Astrocyte of the hippocampus (primary cell): ENCODE data around the gene KIF19.

Experiments
- DNase-seq: peaks from one replicate; pipeline ENCODE4 v3.0.0; 2011; ENCODE audit warnings: low read depth, low spot score

Gene KIF19

DNA sequence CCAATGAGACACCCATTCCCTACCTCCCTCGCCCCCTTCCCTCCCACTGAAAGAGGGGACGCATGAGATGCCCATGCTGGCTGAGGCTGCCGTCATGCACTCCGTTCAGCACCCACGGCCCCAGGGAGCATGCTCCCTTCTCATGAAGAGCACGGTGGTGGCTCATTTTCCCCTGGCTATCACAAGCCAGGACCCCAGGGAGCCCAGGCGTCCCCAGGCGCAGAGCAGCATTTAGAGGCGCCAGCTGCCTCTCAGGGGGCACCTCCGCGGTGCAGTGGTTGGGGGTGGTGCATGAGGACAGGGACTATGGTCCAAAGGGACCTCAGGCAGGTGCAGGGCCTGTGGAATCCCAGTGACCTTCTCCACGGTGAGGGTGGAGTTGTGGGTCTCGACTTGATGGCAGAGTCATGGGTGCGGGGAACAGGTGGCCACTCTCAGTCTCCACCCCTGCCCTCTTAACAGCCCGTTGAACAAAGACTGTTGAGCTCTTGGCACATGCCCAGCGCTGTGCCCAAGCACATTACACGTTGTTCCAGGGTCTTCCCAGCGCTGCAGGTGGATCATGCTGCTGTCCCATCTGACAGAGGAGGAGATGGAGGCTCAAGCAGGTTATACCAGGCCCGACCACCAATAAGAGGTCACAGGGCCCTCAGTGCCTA is 13.6 kb downstream of the KIF19 start:
- no peak for DNase-seq

DNA sequence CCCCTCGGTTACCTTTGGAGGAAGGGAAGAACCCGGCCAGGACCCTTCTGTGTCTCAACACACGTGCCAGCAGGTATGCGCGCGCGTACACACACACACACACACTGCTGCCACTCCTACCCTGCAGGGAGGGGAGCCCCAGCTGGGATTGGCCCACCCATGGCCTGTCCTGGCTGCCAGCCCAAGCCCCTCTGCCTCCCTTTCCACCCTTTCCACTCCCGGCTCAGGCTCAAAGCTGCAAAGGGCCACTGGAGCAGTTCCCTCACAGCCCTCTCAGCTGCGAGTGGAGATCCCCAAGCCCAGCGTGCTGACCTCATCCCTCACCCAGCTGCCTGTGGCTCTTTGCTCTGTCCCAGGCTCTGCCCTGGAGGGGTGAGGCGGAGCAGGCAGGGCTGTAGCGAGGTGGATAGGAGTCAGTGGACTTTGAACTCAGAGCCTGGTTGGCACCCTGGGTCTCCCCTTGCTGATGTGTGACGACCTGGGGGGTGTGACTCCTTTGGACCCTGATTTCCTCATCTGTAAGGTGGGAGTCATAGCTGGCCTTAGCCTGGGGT is 14.5 kb downstream of the KIF19 start:
- DNase-seq: no peak

DNA sequence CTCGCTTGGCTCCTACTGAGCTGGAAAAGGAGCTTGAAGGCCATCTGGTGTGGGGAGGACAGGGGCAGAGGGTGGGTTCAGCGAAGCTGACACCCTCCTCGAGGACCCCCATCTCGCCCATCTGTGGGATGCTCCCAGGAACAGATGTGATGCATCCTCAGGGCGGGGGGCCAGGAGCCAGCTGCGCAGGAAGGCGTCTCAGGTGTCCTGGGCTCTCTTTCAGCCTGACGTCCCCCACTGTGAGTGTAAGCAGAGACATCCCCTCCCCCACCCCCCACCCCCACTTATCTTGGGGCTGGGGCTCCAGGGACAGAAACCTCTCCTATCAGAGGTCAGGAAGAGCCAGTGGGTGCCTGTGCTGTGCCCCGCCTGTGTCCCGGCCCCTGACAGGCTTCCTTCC is 16.2 kb downstream of the KIF19 start:
- no peak for DNase-seq

DNA sequence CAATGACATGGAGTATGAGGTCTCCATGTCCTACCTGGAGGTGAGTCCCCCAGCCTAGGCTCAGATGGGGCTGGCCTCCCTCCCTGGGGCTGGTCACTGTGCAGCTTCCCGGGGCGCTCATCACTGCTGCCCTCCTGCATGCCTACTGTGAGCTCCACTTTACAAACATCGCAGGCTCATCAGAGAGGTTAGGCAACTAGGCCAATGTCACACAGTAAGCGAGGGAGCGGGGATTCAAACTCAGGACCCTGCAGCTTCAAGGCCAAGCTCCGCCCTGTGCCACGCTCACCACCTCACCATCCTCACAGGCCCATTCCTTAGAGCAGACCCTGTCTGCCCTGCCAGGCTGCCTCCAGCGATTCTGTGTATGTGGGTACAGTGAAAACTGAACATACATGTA is 17.1 kb downstream of the KIF19 start:
- no peak for DNase-seq

DNA sequence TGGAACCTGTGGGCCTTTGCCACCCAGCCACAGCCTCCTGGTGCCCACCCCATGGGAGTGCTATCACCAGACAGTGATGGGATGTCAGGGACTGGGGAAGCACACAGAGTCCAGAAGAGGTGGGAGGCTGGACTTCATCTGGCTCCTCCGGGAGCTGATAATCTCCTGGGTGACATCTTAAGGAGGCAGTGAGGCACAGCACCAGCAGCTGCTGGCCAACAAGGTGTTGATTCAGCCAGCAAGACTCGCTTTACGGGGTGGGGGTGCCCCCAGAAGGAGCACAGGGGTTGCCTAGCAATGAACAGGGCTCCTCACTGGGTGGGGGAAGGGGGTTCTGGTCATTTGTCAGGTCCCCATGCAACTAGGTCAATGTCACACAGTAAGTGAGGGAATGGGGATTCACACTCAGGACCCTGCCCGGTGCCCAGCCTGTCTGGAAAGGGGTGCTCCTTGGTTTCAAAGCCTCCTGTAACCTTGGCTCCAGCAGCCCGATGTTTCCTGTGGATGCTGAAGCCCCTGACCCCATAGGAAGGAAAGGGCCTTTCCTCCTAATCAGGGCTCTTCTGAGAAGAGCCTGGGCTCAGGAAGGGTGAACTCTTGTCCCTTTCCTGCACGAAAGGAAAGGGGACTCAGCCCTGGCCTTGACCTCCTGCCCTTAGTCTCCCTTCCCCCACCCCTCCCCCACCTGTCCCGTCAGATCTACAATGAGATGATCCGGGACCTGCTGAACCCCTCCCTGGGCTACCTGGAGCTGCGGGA is 17.7 kb downstream of the KIF19 start:
- DNase-seq: no peak

DNA sequence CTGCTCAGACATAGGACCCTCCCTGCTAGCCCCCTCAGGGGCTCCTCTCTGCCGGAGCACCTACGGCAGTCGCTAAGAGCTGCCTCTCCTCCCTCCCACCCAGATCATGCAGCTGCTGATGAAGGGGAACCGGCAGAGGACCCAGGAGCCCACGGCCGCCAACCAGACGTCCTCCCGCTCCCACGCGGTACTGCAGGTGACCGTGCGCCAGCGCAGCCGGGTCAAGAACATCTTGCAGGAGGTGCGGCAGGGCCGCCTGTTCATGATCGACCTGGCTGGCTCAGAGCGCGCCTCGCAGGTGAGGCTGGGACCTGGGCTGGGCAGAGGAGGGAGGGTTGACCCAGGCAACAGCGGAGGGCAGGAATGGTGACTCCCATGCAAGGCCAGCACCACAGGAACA is 18.6 kb downstream of the KIF19 start:
- no peak for DNase-seq

DNA sequence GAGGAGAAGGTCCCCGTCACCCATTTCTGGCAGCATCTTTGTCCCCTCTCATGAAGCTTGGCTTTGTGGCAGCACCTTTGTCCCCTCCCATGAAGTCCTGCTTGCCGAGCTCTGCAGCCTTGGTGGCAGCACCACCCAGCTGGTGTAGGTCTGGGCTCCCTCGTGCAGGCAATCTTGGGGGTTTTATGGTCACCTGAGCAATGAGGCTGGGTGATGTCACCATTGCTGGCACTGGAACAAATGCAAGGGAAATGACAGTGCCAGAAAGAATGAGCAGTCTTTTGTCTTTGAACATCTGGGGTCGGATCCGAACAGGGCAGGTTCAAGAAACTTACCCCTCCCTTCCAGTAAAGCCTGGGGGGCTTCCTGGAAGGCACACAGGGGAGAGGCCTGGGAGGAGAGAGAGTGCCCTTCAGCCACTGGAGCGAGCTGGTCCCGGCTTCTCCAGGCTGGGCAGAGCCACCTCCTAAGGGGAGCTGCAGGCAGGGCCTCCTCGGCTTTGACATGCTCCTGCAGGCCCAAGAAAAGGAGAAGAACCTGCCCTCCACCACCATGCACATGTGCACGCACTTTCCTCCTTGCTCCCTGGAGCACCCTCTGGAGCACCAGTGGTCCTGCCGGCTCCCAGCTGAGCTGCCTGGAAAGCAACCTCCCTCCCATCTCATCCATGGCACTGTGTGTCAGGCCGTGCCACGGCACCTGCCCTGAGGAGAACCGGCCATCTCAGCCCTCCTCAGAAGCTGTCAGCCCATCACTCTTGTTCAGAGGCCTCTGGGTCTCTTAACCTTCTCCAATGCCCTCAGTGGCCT is 19.6 kb downstream of the KIF19 start:
- peak; percentile 22 for DNase-seq

DNA sequence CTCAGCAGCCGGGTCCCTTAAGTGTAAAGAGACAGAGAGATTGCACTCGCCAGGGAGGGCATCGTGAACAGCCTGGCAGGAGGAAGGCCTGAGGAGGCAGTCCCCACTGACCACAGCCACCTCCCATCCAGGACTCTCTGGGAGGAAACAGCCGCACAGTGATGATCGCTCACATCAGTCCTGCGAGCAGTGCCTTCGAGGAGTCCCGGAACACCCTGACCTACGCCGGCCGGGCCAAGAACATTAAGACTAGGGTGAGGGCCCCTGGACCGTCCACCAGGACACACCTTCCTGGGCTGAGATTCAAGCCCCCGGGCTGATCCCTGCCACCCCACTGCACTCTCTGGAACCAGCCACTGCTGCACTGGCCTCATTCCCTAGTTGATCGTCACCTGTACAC is 21.6 kb downstream of the KIF19 start:
- no peak for DNase-seq

DNA sequence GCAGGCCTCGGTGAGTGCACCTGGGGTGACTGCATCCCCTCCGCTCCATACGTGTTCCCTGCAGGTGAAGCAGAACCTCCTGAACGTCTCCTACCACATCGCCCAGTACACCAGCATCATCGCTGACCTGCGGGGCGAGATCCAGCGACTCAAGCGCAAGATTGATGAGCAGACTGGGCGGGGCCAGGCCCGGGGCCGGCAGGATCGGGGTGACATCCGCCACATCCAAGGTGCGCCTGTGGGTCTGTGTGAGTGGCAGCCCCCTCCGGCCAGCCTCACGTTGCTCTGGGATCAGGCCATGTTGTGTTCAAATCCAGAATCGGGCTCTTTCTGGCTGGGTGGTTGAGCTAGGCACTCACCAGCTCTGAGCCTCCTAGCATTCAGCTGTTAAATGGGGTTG is 23.1 kb downstream of the KIF19 start:
- DNase-seq: no peak

DNA sequence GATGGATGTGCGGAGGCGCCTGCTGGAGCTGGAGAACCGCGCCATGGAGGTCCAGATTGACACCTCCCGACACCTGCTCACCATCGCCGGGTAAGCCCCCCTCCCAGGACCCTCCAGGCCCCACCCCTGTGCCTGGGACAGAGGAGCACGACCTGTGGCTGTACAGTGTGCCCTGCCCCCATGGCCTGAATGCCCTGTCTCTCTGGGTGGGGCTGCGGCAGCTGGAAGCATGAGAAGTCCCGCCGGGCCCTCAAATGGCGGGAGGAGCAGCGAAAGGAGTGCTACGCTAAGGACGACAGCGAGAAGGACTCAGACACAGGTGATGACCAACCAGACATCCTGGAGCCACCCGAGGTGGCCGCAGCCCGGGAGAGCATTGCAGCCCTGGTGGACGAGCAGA is 24.5 kb downstream of the KIF19 start:
- DNase-seq: no peak

DNA sequence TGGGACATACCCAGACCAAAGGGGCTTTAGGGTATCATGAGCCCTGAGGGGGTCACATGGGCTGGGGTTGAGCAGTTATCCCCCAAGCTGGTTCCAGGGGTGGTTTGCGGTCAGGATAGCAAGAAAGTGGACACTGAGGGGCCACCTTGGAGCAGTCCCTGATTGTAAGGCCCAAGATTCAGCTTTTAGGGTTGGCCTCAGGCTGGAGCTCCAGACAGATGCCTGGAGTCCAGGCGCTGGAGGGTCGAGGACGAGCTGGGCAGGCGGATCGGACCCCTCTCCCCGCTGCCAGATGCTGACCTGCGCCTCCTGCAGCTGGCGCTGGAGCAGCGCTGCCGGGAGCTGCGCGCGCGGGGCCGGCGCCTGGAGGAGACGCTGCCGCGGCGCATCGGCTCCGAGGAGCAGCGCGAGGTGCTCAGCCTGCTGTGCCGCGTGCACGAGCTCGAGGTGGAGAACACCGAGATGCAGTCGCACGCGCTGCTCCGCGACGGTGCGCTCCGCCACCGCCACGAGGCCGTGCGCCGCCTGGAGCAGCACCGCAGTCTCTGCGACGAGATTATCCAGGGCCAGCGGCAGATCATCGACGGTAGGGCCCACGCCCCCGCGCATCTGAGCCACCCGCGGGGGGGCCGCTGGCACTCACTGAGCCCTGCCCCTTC is 25.7 kb downstream of the KIF19 start:
- peak; percentile 8 for DNase-seq

DNA sequence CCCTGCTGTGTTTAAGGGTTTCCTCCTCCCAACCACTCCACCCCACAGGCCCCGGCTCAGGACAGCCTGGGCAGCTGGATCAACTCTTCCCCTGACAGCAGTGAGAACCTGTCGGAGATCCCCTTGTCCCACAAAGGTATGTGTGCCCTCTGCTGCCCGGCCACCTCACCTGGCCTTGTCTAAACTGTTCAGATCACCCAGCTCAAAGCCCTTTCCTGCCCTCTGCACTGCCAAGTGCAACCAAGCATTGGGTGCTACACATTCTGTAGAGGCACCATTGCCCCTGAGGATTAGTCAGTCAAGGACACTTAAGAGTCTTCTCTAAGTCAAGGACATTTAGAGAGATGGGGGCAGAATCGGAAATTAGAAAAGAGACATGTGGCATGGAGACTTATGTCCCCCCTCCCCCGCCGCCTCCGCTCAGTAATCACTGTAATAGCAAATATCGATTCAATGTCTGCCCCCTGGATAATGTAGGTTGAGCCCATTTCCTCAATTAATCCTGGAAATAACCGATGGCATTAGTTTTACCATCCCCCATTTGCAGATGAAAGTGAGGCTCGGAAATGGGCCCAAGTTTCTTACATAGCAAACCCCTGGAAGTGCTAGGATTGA is 27.5 kb downstream of the KIF19 start:
- DNase-seq: no peak

DNA sequence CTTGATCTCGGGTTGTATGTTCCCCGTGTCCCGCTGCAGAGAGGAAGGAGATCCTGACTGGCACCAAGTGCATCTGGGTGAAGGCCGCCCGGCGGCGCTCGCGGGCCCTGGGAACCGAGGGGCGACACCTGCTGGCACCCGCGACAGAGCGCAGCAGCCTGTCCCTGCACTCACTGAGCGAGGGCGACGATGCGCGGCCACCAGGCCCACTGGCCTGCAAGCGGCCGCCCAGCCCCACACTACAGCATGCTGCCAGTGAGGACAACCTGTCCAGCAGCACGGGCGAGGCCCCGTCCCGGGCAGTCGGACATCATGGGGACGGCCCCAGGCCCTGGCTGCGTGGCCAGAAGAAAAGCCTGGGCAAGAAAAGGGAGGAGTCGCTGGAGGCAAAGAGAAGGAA is 28.1 kb downstream of the KIF19 start:
- DNase-seq: peak; percentile 29

DNA sequence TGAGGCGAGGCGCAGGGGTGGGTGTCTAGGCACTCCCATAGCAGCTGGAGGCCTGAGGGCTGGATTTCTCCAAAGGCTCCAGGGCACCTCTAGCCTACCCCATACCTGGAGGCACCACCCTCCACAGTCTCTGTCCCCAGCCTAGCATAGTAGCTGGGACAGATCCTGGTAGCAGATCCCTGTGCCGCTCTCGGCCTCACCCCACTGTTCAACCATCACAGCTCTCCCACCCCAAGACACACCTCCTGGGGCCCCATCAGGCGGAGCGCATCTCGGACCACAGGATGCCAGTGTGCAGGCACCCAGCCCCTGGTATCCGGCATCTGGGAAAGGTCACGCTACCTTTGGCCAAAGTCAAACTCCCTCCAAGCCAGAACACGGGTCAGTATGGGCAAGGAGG is 28.5 kb downstream of the KIF19 start:
- no peak for DNase-seq

DNA sequence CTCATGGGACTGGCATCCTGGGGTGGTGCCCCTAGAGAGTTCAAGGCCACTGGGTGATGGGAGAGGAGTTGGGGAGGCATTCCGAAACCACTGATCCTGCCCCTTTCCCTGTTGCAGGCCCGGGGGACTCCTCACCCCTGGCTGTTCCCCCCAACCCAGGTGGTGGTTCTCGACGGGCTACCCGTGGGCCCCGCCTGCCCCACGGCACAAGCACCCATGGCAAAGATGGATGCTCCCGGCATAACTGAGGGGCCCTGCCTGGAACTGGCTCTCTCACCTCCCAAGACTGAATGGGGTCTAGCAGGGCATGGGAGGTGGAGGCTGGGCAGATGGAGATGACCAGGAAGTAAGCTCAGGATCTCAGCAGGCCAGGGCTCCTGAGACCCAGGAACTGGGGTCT is 29.0 kb downstream of the KIF19 start:
- DNase-seq: no peak

DNA sequence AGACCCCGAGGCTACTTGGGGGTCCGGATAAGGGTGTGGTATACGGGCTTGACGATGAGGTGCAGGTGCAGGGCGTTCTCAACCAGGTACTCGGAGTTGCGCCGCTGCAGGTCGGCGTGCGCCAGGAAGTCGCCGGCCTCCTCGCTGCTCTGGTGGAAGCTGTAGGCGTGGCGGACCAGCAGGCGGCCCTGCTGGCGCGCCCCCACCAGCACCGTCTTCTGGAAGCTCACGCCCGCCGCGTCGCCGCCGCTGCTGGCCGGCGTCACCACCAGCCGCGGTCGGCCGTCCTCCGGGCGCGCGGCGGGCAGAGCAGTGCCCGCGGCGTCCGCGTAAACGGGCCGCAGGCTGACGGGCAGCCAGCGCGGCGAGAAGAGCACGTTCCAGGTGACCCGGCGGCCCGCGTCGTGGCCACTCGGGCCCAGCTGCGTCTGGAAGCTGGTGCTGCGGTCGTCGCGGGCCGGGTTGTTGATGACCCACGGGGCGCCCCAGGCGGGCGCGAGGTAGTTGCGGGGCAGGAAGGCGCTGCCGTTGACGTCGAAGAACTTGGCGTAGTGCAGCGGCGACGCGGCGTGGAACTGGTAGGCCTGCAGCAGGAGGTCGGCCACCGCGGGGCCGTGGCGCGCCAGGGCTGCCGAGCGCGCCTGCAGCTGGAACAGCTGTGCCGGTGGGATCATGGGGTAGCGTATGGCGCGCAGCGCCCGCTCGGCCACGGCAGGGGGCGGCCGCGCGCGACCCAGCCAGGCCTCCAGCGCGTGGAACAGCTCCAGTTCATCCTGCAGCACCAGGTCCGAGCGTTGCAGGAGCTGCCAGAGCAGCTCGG is 30.8 kb downstream of the KIF19 start:
- no peak for DNase-seq

DNA sequence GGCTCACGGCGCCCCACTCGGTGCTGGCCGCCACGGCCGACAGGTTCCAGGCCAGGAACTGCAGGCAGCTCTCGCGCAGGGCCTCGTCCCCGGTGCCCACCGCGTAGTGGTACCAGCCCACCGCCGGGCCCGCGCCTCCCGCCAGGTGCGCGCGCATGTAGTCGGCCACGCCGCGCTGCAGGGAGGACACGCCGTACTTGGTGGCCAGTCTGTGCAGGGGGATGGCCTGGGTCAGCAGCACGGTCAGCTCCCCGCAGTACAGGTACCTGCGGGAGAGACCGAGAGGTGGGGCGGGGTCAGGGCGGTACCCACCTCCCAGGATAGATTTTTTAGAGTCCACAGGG is 31.4 kb downstream of the KIF19 start:
- DNase-seq: no peak

DNA sequence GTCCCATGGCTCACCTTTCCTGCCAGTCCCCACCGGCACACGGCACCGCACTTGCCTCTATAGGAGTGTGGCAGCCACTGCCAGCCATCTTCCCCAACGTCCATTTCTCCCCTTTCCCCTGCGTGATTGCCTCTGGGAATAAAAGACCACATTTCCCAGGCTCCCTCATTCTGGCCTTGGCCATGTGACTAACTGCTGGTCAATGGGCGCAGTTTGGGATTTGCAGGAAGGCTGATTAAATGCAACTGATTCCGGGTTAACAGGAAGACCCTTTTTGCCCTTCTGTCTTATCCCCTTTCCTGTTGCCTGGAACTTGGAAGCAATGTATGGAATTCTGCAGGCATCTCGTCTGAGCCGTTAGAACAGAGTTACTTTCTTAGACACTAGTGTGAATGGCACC is 32.7 kb downstream of the KIF19 start:
- DNase-seq: no peak

DNA sequence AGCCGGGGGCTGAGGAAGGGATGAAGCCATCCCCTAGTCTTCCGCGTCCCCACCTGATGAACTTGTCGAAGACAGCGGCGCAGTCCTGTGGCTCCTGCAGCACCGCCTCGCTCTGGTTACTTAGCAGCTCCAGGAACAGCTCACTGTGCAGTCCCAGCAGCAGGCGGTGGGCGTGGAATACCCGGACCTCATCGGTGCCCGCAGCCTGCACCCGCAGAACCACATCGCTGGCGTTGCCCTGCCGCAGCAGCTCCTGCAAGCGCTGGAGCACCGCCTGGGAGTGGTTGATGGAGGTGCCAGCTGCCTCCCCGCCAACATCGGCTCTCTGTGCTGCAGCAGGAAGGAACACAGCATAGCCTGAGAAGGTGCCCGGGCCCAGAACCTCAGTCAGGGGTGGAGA is 33.9 kb downstream of the KIF19 start:
- DNase-seq: no peak

DNA sequence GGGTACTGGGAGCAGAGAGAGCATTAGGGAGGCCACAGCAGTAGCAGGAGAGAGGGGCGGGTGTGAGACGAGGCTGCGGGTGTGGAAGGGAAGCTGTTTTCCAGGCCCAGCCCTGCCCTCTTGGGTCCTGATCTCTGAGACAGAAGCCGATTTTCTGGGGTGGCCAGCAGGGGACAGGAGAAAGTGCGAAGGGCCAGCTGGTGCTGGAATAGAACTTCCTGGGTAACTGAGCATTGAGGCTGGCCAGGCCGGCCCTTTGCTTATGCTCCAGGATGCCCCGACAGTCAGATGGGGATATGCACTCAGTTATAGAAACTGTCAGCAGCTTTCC is 34.8 kb downstream of the KIF19 start:
- DNase-seq: no peak
